HG03103 (cell line): ENCODE results near the gene FZD8.

Experiments used
- ATAC-seq: cut with Tn5 transposase; IDR thresholded peaks from one replicate; pipeline ENCODE4 v1.9.1; 2021; ENCODE audit warnings: low read depth; ENCODE audit not compliant: unreplicated experiment

FZD8 gene

GRCh38 chr10:35611750-35612149 lies 30.3 kb downstream of the FZD8 start:
- no peak for ATAC-seq

- no peak for ATAC-seq
These were observed 33.8 kb downstream of the FZD8 start for GRCh38 chr10:35608328-35608672.

DNA sequence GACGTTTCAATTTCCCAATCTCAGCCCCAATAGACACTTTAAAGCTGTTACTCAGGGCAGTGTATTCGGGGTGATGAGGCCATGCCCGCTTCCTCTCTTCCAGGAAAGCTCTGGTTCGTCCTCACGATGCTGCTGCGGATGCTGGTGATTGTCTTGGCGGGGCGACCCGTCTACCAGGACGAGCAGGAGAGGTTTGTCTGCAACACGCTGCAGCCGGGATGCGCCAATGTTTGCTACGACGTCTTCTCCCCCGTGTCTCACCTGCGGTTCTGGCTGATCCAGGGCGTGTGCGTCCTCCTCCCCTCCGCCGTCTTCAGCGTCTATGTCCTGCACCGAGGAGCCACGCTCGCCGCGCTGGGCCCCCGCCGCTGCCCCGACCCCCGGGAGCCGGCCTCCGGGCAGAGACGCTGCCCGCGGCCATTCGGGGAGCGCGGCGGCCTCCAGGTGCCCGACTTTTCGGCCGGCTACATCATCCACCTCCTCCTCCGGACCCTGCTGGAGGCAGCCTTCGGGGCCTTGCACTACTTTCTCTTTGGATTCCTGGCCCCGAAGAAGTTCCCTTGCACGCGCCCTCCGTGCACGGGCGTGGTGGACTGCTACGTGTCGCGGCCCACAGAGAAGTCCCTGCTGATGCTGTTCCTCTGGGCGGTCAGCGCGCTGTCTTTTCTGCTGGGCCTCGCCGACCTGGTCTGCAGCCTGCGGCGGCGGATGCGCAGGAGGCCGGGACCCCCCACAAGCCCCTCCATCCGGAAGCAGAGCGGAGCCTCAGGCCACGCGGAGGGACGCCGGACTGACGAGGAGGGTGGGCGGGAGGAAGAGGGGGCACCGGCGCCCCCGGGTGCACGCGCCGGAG lies 34.4 kb downstream of the FZD8 start:
- no peak for ATAC-seq

- no peak for ATAC-seq
These were observed 35.7 kb downstream of the FZD8 start for GRCh38 chr10:35606430-35606829.

- no peak for ATAC-seq
These were observed 36.9 kb downstream of the FZD8 start, which contains the start of gene GJD4 for GRCh38 chr10:35605191-35605590. TSS of gene GJD4 (plus strand) at chr10:35605341. CDS start at chr10:35605568, 227 bp downstream.

GRCh38 chr10:35600193-35600592 lies 41.9 kb downstream of the FZD8 start:
- no peak for ATAC-seq

GRCh38 chr10:35598379-35598778 lies 43.7 kb downstream of the FZD8 start:
- ATAC-seq, result no peak

DNA sequence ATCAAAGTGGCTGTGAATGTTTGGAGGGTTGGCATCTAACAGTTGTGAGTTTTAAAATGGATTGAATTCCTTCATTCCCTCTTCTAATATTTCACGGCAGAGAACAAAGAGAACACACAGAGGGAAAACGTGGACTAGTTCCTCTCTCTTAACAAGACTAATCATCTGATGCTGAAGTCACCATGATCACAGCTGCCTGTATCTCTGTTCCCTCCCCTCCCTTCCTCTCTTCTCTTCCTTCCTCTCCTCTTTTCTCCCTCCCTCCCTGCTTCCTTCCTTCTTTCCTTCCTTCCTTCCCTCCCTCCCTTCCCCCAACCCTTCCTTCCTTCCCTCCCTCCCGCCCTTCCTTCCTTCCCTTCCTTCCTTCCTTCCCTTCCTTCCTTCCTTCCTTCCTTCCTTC lies 47.0 kb downstream of the FZD8 start:
- ATAC-seq, result no peak

GRCh38 chr10:35594115-35595079 lies 47.7 kb downstream of the FZD8 start:
- no peak for ATAC-seq

- ATAC-seq, result no peak
These were observed 49.7 kb downstream of the FZD8 start for GRCh38 chr10:35592441-35592840.

DNA sequence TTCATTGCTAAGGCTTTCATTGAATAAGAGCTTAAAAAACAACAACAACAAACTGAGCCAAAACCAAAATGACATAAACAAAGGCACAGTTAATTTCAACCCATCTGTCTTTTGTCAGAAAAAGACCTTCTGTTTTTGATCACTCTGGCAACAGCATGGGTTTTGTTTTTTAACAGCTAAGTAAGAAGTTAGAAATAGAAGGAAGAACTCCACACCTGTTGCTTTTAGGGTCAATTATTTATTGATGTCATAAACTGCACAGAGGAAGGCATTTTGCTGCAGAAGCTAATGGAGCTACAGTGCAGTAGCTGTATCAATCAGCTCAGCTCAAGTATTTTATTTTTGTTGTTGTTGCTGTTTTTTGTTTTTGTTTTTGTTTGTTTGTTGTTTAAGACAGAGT lies 53.3 kb downstream of the FZD8 start:
- ATAC-seq, result no peak
